Type B pancreatic cell (in vitro differentiated cells): ENCODE data around the gene SDC1. TPM values are rescaled to one million over a fixed set of nuclear protein-coding genes. Genes with fewer than 3 reads are reported as not detected.
"Not testable (repeated sequence)": the region's sequence is repeated elsewhere in the genome, so short reads cannot be mapped to it uniquely, and the experiment has no call there.

ENCODE experiments used
- DNase-seq: peaks from one replicate; pipeline ENCODE4 v3.0.0; 2021; ENCODE audit warnings: mixed read lengths; ENCODE audit not compliant: unreplicated experiment; ENCODE audit errors: extremely low spot score
- H3K27ac Mint-ChIP-seq: 2 replicates; pipeline ENCODE4 v1.8.0; 2021; ENCODE audit warnings: mild to moderate bottlenecking, mixed read lengths
- H3K27me3 Mint-ChIP-seq: 2 replicates; pipeline ENCODE4 v1.8.0; 2021; ENCODE audit warnings: mixed read lengths
- H3K36me3 Mint-ChIP-seq: 2 replicates; pipeline ENCODE4 v1.8.0; 2021; ENCODE audit warnings: mixed read lengths
- H3K4me1 Mint-ChIP-seq: one replicate; pipeline ENCODE4 v1.8.0; 2021; ENCODE audit warnings: mixed read lengths; ENCODE audit not compliant: unreplicated experiment
- H3K4me3 Mint-ChIP-seq: 2 replicates; pipeline ENCODE4 v1.8.0; 2021; ENCODE audit warnings: mild to moderate bottlenecking, mixed read lengths
- H3K9me3 Mint-ChIP-seq: 2 replicates; pipeline ENCODE4 v1.8.0; 2021; ENCODE audit warnings: mixed read lengths
- total RNA-seq: library from RNA; stranded (reverse); gene quantifications from 2 replicates; pipeline ENCODE4 v1.2.1, GENCODE V29; 2021; ENCODE audit warnings: low replicate concordance
- TF ChIP-seq, protein P1 (sequence below): fragments of 200-600 bp; sonication (generic); conservative IDR thresholded peaks from 2 replicates; pipeline ENCODE4 v1.5.0; 2021; ENCODE audit warnings: antibody characterized with exemption, mild to moderate bottlenecking

Gene SDC1
- total RNA-seq, 1 donor from 2014 or later, result 164 TPM

- Mint-ChIP-seq H3K36me3 (peaks cover 9% of the 10 kb centered on the region), H3K27me3 (no peaks in the 10 kb centered on the region), H3K4me1 (peaks cover 62% of the 10 kb centered on the region), H3K9me3 (no peaks in the 10 kb centered on the region), H3K27ac (peak overlapping the region; percentile 84), H3K4me3 (peak overlapping the region; percentile 57)
- no peak for DNase-seq
- TF ChIP-seq, protein P1, sequence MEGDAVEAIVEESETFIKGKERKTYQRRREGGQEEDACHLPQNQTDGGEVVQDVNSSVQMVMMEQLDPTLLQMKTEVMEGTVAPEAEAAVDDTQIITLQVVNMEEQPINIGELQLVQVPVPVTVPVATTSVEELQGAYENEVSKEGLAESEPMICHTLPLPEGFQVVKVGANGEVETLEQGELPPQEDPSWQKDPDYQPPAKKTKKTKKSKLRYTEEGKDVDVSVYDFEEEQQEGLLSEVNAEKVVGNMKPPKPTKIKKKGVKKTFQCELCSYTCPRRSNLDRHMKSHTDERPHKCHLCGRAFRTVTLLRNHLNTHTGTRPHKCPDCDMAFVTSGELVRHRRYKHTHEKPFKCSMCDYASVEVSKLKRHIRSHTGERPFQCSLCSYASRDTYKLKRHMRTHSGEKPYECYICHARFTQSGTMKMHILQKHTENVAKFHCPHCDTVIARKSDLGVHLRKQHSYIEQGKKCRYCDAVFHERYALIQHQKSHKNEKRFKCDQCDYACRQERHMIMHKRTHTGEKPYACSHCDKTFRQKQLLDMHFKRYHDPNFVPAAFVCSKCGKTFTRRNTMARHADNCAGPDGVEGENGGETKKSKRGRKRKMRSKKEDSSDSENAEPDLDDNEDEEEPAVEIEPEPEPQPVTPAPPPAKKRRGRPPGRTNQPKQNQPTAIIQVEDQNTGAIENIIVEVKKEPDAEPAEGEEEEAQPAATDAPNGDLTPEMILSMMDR, result no peak
Observed at GRCh38 chr2:20196053-20196656, 28.8 kb downstream of the SDC1 start.

DNA sequence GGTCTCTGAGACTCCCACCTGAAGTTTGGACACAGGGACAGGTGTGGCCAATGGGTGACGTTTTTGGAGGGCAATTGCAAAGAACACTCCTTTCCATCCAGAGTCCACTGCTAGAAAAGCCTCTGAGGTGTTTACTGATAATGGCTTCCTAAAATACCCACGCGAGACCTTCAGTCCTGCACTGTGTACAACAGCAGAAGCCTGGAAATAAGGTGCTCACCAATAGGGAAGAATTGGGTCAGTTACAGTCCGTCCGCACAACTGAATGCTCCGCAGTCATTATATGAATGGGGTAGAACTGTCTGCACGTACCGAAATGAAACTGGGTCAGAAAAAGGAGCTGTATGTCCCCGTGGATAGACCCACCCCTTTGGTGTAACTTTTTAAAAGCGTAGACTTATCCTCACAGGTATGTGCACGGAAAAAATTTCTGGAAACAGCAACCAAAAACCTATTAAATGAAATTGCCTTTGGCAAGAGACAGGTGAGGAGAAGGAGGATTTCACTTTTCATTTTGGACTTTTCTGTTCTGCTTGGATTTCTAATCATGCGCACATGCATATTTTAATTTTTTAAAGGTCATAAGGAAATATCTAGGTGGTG, 29.4 kb downstream of the SDC1 start:
- no peak for DNase-seq
- Mint-ChIP-seq H3K4me3 (no peak overlapping the region), H3K9me3 (no peaks in the 10 kb centered on the region)

DNA sequence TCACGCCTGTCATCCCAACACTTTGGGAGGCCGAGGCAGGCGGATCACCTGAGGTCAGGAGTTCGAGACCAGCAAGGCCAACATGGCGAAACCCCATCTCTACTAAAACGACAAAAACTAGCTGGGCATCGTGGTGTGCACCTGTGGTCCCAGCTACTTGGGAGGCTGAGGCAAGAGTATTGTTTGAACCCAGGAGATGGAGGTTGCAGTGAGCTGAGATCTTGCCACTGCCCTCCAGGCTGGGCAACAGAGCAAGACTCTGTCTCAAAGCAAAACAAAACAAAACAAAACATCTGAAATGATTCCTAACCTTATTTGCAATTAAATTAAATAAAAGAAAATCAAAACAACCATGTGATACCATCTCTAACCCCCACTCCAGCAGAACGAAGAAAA, 29.9 kb downstream of the SDC1 start:
- H3K4me3 Mint-ChIP-seq, DNase-seq, H3K27me3 Mint-ChIP-seq, H3K36me3 Mint-ChIP-seq, H3K9me3 Mint-ChIP-seq: not testable (repeated sequence)
- Mint-ChIP-seq H3K27ac (peak overlapping the region; percentile 54), H3K4me1 (peaks cover 65% of the 10 kb centered on the region)

More for the DNA sequence above, 29.4 kb downstream of the SDC1 start:
- Mint-ChIP-seq H3K36me3 (peaks cover 5% of the 10 kb centered on the region), H3K27me3 (no peaks in the 10 kb centered on the region), H3K27ac (peak overlapping the region; percentile 54), H3K4me1 (peaks cover 65% of the 10 kb centered on the region)
- TF ChIP-seq, protein P1, result no peak

GRCh38 chr2:20194097-20195015, 30.6 kb downstream of the SDC1 start:
- TF ChIP-seq, protein P1, result no peak
- peaks cover 64% of the 10 kb centered on the region for H3K4me1 Mint-ChIP-seq
- no peaks in the 10 kb centered on the region for H3K36me3 Mint-ChIP-seq
- no peaks in the 10 kb centered on the region for H3K9me3 Mint-ChIP-seq
- H3K27me3 Mint-ChIP-seq, result no peaks in the 10 kb centered on the region
- H3K4me3 Mint-ChIP-seq, result no peak overlapping the region
- no peak overlapping the region for H3K27ac Mint-ChIP-seq
- DNase-seq, result no peak

DNA sequence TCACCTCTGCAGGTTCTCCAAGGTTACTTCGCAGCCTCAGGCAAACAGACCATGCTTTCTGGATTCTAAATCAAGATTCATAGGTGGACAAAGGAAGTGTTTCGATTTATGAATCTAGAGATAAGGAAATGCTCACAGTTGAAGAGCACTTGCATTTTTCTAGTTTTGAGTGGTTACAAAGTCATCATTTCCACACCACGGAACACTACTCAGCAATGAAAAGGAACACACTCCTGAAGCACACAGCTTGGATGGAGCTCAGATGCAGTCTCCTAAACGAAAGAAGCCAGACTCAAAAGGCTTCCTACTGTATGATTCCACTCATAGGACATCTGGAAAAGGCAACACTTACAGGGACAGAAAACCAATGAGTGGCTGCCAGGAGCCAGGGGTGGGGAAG, 31.7 kb downstream of the SDC1 start:
- H3K27ac Mint-ChIP-seq, result no peak overlapping the region
- no peak overlapping the region for H3K4me3 Mint-ChIP-seq
- TF ChIP-seq, protein P1, result no peak
- no peaks in the 10 kb centered on the region for H3K27me3 Mint-ChIP-seq
- H3K9me3 Mint-ChIP-seq, result no peaks in the 10 kb centered on the region
- no peaks in the 10 kb centered on the region for H3K36me3 Mint-ChIP-seq
- no peak for DNase-seq
- peaks cover 66% of the 10 kb centered on the region for H3K4me1 Mint-ChIP-seq

DNA sequence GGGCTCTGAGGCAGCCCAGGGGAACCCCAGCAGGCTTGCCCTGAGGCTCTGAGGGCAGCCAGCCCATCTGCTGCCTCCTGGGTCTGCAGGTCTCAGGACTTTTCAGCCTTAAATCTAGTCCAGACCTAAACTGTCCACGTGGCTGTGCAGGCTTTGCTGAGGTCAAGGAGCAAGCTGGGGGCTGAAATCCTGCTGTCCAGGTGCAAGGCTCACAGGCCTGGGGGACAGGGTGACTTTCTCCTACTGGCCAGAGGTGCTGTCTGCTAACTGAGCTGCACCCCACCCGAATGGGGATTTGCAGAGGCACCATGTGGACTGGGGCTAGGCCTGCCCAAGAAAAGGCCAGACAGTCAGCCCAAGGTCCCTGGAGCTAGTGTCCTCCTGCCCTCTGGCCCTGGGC, 32.1 kb downstream of the SDC1 start:
- no peaks in the 10 kb centered on the region for H3K9me3 Mint-ChIP-seq
- TF ChIP-seq, protein P1, result no peak
- H3K4me3 Mint-ChIP-seq, result no peak overlapping the region
- no peaks in the 10 kb centered on the region for H3K36me3 Mint-ChIP-seq
- H3K27me3 Mint-ChIP-seq, result no peaks in the 10 kb centered on the region
- peaks cover 65% of the 10 kb centered on the region for H3K4me1 Mint-ChIP-seq
- DNase-seq, result no peak
- no peak overlapping the region for H3K27ac Mint-ChIP-seq
